ENCODE results near the gene OBSCN.

The OBSCN gene

GRCh38 chr1:228307218-228308023 is 99.6 kb downstream of the OBSCN start:
- no peak for DNase-seq (ENCODE audit: low spot score)

DNA sequence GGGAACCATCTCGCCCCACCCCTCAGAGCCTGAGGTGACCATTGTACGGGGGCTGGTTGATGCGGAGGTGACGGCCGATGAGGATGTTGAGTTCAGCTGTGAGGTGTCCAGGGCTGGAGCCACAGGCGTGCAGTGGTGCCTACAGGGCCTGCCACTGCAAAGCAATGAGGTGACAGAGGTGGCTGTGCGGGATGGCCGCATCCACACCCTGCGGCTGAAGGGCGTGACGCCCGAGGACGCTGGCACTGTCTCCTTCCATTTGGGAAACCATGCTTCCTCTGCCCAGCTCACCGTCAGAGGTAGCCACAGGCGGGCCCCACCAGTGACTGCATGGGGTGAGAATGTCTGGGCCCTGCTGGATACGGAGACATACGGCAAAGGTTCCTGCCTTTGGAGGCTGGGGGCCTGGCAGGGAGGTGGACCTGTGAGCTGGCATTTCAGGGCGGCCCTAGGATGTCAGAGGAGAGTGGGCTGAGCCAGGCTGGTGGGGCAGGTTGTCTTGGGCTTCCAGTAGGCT is 100.3 kb downstream of the OBSCN start:
- no peak for DNase-seq (ENCODE audit: low spot score)

GRCh38 chr1:228308628-228309325 is 100.9 kb downstream of the OBSCN start:
- no peak for DNase-seq (ENCODE audit: low spot score)

GRCh38 chr1:228309326-228310067 is 101.7 kb downstream of the OBSCN start:
- no peak for DNase-seq (ENCODE audit: low spot score)

GRCh38 chr1:228310162-228310792 is 102.4 kb downstream of the OBSCN start:
- no peak for DNase-seq (ENCODE audit: low spot score)

DNA sequence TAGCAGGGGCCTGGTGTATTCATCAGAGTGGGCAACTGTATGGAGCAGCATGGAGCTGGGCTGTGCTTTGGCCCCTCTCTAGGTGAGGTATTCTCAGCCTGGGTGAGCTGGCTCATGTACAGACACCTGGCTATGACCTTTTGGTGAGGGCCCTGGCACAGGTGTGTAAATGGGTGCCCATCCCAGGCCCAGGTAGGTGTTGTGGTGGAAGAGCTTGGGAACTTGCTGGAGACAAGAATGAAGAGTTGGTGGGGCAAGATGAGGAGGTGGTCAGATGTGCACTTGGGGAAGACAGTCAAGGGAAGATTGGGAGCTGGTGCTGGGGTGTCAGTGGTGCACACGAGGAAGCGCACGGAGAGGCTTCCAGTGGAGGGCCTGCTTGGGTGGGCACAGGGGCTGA is 103.2 kb downstream of the OBSCN start:
- DNase-seq (ENCODE audit: low spot score), result no peak

DNA sequence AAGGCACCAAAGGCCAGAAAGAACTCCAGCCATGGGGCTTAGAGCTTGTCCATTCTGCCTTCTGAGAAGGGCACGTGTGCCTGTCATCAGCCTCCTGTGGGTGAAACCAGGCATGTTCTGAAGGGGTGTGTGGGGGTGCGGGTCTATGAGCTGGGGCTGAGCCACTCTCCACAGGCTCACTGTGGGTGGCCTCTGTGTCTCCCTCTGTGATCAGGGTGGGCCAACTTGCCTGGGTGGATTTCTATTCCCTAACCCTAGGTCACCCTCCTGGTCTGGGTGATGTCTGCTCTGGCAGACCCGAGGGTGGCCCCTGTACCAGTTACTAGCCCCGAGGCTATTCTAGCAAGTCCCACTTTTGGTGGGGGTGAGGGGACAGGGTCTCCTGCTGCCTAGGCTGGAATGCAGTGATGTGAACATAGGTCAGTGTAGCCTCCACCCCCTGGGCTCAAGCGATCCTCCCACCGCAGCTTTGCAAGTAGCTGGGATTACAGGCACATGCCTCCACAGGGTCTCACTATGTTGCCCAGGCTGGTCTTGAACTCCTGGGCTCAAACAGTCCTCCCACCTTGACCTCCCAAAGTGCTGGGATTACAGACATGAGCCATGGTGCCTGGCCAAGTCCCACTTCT is 104.4 kb downstream of the OBSCN start:
- no peak for DNase-seq (ENCODE audit: low spot score)

DNA sequence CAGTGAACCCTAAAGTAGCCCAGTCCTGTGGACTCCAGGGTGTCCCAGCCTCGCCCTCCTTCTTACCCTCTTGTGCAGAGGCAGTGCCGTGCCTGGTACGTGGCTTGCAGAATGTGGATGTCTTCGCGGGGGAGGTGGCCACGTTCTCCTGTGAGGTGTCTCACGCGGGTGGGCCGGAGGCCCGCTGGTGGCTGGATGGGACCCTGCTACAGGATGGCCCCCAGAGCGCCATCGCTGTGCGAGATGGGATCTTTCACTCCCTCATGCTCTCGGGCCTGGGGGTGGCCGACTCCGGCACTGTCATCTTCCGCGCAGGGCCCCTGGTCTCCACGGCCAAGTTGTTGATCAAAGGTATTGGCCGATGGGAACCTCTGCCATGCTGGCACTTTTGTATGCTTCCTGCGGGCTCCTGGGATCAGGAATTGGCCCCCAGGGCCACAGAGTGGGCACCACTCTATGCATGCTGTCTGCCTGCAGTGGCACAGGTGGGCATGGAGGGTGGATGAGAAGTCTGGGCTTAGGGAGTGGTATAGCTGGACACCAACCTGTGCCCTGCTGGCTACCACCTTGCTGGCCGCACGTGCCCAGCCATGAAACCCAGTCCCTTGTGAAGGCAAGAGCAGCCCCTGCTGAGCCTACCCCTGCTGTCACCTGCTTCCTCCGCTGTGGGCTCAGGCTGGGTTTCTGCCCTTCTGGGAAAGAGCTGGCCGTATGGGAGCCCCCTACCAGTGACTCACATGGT is 105.9 kb downstream of the OBSCN start:
- DNase-seq (ENCODE audit: low spot score), result no peak

DNA sequence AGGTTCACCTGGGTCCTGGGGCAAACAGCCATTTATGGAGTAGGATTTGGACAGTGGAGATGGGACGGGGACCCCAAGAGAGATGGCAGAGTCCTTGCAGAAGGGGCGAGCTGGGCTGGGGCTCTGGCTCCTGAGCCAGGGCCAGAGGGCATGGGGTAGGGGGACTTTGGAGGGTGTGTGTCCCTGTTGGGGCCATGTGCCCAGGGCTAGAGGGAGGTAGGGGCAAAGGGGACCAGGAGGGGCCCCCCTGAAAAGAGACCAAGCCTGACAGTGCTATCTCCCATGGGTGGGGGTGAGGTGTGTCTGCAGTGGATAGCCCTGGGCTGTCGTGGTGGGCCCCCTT is 106.4 kb downstream of the OBSCN start:
- DNase-seq (ENCODE audit: low spot score), result no peak

- no peak for DNase-seq (ENCODE audit: low spot score)
Observed at GRCh38 chr1:228314658-228315483, 107.0 kb downstream of the OBSCN start.

GRCh38 chr1:228315484-228315944 is 107.7 kb downstream of the OBSCN start:
- DNase-seq (ENCODE audit: low spot score), result no peak

GRCh38 chr1:228315945-228316588 is 108.2 kb downstream of the OBSCN start:
- no peak for DNase-seq (ENCODE audit: low spot score)

GRCh38 chr1:228316589-228317387 is 108.9 kb downstream of the OBSCN start:
- DNase-seq (ENCODE audit: low spot score), result no peak

- DNase-seq (ENCODE audit: low spot score), result no peak
Observed at GRCh38 chr1:228317411-228317828, 109.6 kb downstream of the OBSCN start.

- no peak for DNase-seq (ENCODE audit: low spot score)
Observed at GRCh38 chr1:228317891-228318810, 110.3 kb downstream of the OBSCN start.

- DNase-seq (ENCODE audit: low spot score), result no peak
Observed at GRCh38 chr1:228318823-228319241, 111.0 kb downstream of the OBSCN start.

- no peak for DNase-seq (ENCODE audit: low spot score)
Observed at GRCh38 chr1:228319352-228320088, 111.7 kb downstream of the OBSCN start.
